Neural progenitor cell (in vitro differentiated cells): ENCODE results near the gene NDUFA13.

ENCODE experiments used
- EZH2 ChIP-seq: fragments of 200-600 bp; sonication (generic); IDR thresholded peaks from 2 replicates; pipeline ENCODE4 v1.6.1; 2017; ENCODE audit warnings: antibody characterized with exemption, mild to moderate bottlenecking, moderate library complexity
- TF ChIP-seq, protein P1 (sequence below): fragments of 200-600 bp; sonication (generic); IDR thresholded peaks from 2 replicates; pipeline ENCODE4 v1.5.1; 2017; ENCODE audit warnings: antibody characterized with exemption, mild to moderate bottlenecking

DNA sequence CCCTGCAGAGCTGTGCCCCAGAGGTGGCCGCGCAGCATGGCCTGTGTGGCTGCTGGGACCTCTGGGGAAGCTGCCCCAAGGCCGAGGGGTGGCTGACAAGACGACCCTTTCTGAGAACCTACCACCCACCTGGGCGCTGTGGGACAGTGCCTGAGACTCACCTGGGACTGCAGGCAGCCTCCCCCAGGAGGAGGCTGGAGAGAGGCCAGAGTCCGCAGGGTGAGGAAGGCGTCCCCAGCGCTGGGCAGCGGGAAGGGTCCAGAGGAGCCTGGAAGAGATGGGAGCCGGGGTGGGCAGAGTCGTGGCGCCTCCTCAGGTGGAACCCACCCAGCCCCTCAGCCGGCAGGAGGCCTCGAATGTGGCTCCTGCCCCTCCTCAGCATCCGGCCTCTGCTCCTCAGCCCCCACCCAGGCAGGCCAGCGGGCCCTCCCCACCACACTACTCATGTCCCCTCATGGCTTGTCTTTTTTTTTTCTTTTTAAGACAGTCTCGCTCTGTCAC is 47.4 kb downstream of the NDUFA13 start:
- TF ChIP-seq, protein P1, sequence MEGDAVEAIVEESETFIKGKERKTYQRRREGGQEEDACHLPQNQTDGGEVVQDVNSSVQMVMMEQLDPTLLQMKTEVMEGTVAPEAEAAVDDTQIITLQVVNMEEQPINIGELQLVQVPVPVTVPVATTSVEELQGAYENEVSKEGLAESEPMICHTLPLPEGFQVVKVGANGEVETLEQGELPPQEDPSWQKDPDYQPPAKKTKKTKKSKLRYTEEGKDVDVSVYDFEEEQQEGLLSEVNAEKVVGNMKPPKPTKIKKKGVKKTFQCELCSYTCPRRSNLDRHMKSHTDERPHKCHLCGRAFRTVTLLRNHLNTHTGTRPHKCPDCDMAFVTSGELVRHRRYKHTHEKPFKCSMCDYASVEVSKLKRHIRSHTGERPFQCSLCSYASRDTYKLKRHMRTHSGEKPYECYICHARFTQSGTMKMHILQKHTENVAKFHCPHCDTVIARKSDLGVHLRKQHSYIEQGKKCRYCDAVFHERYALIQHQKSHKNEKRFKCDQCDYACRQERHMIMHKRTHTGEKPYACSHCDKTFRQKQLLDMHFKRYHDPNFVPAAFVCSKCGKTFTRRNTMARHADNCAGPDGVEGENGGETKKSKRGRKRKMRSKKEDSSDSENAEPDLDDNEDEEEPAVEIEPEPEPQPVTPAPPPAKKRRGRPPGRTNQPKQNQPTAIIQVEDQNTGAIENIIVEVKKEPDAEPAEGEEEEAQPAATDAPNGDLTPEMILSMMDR: no peak
- no peak for TF ChIP-seq EZH2
